Stimulated activated naive B cell treated with anti-CD40 and anti-IgM and Interleukin-4, amounts not matched to agents 10 μg/mL and 1 μg/mL and 100 μg/mL, for 72 hours (primary cell): ENCODE results near the gene MTHFS.

Experiments used
- ATAC-seq, 2 donors: fragments of 150-1000 bp; cut with Tn5 transposase; replicated peaks; 2 replicates each; pipeline ENCODE4 v1.10.0; 2021; ENCODE audit warnings: moderate library complexity in 1 of 2
- DNase-seq: peaks from one replicate; pipeline ENCODE4 v3.0.0; 2021
- H3K27ac Mint-ChIP-seq: one replicate; pipeline ENCODE4 v1.8.0; 2022; ENCODE audit warnings: mild to moderate bottlenecking, mixed read lengths
- H3K27me3 Mint-ChIP-seq, 2 donors: one replicate each; pipeline ENCODE4 v1.8.0; 2022; ENCODE audit warnings: mixed read lengths in 2 of 2
- H3K36me3 Mint-ChIP-seq, 2 donors: one replicate each; pipeline ENCODE4 v1.8.0; 2022; ENCODE audit warnings: mixed read lengths in 2 of 2, mild to moderate bottlenecking in 1 of 2
- H3K4me1 Mint-ChIP-seq, 2 donors: one replicate each; pipeline ENCODE4 v1.8.0; 2022; ENCODE audit warnings: mixed read lengths in 2 of 2, mild to moderate bottlenecking in 1 of 2
- H3K4me3 Mint-ChIP-seq, 2 donors: one replicate each; pipeline ENCODE4 v1.8.0; 2022; ENCODE audit warnings: mild to moderate bottlenecking in 2 of 2, mixed read lengths in 2 of 2, moderate library complexity in 1 of 2
- H3K9me3 Mint-ChIP-seq, 2 donors: one replicate each; pipeline ENCODE4 v1.8.0; 2022; ENCODE audit warnings: mixed read lengths in 2 of 2, mild to moderate bottlenecking in 1 of 2

The MTHFS gene

GRCh38 chr15:79837846-79838245 lies 59.0 kb downstream of the MTHFS start:
- Mint-ChIP-seq H3K4me3 (no peak overlapping the region), H3K4me1 (peaks cover 6% of the 10 kb centered on the region in 2 donors), H3K27me3 (no peaks in the 10 kb centered on the region), H3K27ac (no peak overlapping the region), H3K9me3 (no peaks in the 10 kb centered on the region), H3K36me3 (peaks cover 21 to 61% of the 10 kb centered on the region in 2 donors)
- ATAC-seq (no peak), DNase-seq (no peak)

GRCh38 chr15:79834495-79834894 lies 62.3 kb downstream of the MTHFS start:
- Mint-ChIP-seq H3K27ac (no peak overlapping the region), H3K4me1 (peaks cover 6% of the 10 kb centered on the region in 2 donors), H3K9me3 (peaks cover 0 to 2% of the 10 kb centered on the region in 2 donors), H3K27me3 (no peaks in the 10 kb centered on the region), H3K4me3 (no peak overlapping the region), H3K36me3 (peaks cover 25 to 57% of the 10 kb centered on the region in 2 donors)
- DNase-seq (no peak), ATAC-seq (no peak)

GRCh38 chr15:79832367-79833120 lies 64.3 kb downstream of the MTHFS start:
- H3K27me3 Mint-ChIP-seq, result no peaks in the 10 kb centered on the region
- no peak for DNase-seq
- H3K4me3 Mint-ChIP-seq, result no peak overlapping the region
- H3K9me3 Mint-ChIP-seq, result peaks cover 0 to 5% of the 10 kb centered on the region in 2 donors
- ATAC-seq, result no peak
- H3K36me3 Mint-ChIP-seq, result peaks cover 23 to 46% of the 10 kb centered on the region in 2 donors
- H3K4me1 Mint-ChIP-seq, result peaks cover 6% of the 10 kb centered on the region in 2 donors
- H3K27ac Mint-ChIP-seq, result no peak overlapping the region

GRCh38 chr15:79831604-79832003 lies 65.2 kb downstream of the MTHFS start:
- no peak overlapping the region for H3K4me3 Mint-ChIP-seq
- peaks cover 6% of the 10 kb centered on the region in 2 donors for H3K4me1 Mint-ChIP-seq
- H3K36me3 Mint-ChIP-seq, result peaks cover 22 to 47% of the 10 kb centered on the region in 2 donors
- H3K9me3 Mint-ChIP-seq, result peaks cover 0 to 5% of the 10 kb centered on the region in 2 donors
- no peak overlapping the region for H3K27ac Mint-ChIP-seq
- H3K27me3 Mint-ChIP-seq, result no peaks in the 10 kb centered on the region
- DNase-seq (no peak), ATAC-seq (no peak)

- Mint-ChIP-seq H3K36me3 (peaks cover 21 to 43% of the 10 kb centered on the region in 2 donors), H3K27ac (no peak overlapping the region), H3K4me1 (peaks cover 5 to 6% of the 10 kb centered on the region in 2 donors), H3K27me3 (no peaks in the 10 kb centered on the region), H3K4me3 (no peak overlapping the region), H3K9me3 (peaks cover 0 to 5% of the 10 kb centered on the region in 2 donors)
- no peak for ATAC-seq
- no peak for DNase-seq
Measured at GRCh38 chr15:79829950-79830349, 66.9 kb downstream of the MTHFS start.

GRCh38 chr15:79828447-79828846 lies 68.4 kb downstream of the MTHFS start:
- Mint-ChIP-seq H3K9me3 (peaks cover 0 to 5% of the 10 kb centered on the region in 2 donors), H3K4me1 (no peaks in the 10 kb centered on the region), H3K27me3 (no peaks in the 10 kb centered on the region), H3K27ac (no peak overlapping the region), H3K4me3 (no peak overlapping the region), H3K36me3 (peaks cover 13 to 30% of the 10 kb centered on the region in 2 donors)
- ATAC-seq (no peak), DNase-seq (no peak)

GRCh38 chr15:79826800-79827199 lies 70.0 kb downstream of the MTHFS start:
- Mint-ChIP-seq H3K9me3 (peaks cover 0 to 4% of the 10 kb centered on the region in 2 donors), H3K4me3 (no peak overlapping the region), H3K27ac (no peak overlapping the region), H3K36me3 (peaks cover 2 to 16% of the 10 kb centered on the region in 2 donors), H3K27me3 (no peaks in the 10 kb centered on the region), H3K4me1 (peaks cover 0 to 4% of the 10 kb centered on the region in 2 donors)
- ATAC-seq, result no peak
- no peak for DNase-seq

- Mint-ChIP-seq H3K27ac (no peak overlapping the region), H3K36me3 (peaks cover 7 to 27% of the 10 kb centered on the region in 2 donors), H3K9me3 (peaks cover 7 to 13% of the 10 kb centered on the region in 2 donors), H3K27me3 (no peaks in the 10 kb centered on the region), H3K4me1 (peaks cover 0 to 4% of the 10 kb centered on the region in 2 donors), H3K4me3 (no peak overlapping the region)
- DNase-seq, result no peak
- no peak for ATAC-seq
Measured at GRCh38 chr15:79824136-79824701, 72.6 kb downstream of the MTHFS start.

GRCh38 chr15:79820820-79821219 lies 76.0 kb downstream of the MTHFS start:
- Mint-ChIP-seq H3K27ac (no peak overlapping the region), H3K27me3 (no peaks in the 10 kb centered on the region), H3K4me1 (peaks cover 0 to 4% of the 10 kb centered on the region in 2 donors), H3K36me3 (peaks cover 7 to 19% of the 10 kb centered on the region in 2 donors), H3K9me3 (peaks cover 10 to 12% of the 10 kb centered on the region in 2 donors), H3K4me3 (no peak overlapping the region)
- no peak for DNase-seq
- no peak for ATAC-seq

- no peak overlapping the region for H3K27ac Mint-ChIP-seq
- H3K4me1 Mint-ChIP-seq, result peaks cover 0 to 4% of the 10 kb centered on the region in 2 donors
- H3K27me3 Mint-ChIP-seq, result no peaks in the 10 kb centered on the region
- ATAC-seq (no peak), DNase-seq (no peak)
- peaks cover 10 to 12% of the 10 kb centered on the region in 2 donors for H3K9me3 Mint-ChIP-seq
- peaks cover 7 to 18% of the 10 kb centered on the region in 2 donors for H3K36me3 Mint-ChIP-seq
- no peak overlapping the region for H3K4me3 Mint-ChIP-seq
Measured at GRCh38 chr15:79820176-79820575, 76.6 kb downstream of the MTHFS start.

- Mint-ChIP-seq H3K4me1 (no peaks in the 10 kb centered on the region), H3K9me3 (peaks cover 10 to 12% of the 10 kb centered on the region in 2 donors), H3K27ac (no peak overlapping the region), H3K36me3 (peaks cover 7 to 18% of the 10 kb centered on the region in 2 donors), H3K4me3 (no peak overlapping the region), H3K27me3 (no peaks in the 10 kb centered on the region)
- DNase-seq (no peak), ATAC-seq (no peak)
Measured at GRCh38 chr15:79816571-79816970, 80.2 kb downstream of the MTHFS start.

GRCh38 chr15:79815468-79815867 lies 81.3 kb downstream of the MTHFS start:
- Mint-ChIP-seq H3K27ac (no peak overlapping the region), H3K4me3 (no peak overlapping the region), H3K27me3 (no peaks in the 10 kb centered on the region), H3K36me3 (peaks cover 3 to 10% of the 10 kb centered on the region in 2 donors), H3K4me1 (no peaks in the 10 kb centered on the region), H3K9me3 (peaks cover 6 to 12% of the 10 kb centered on the region in 2 donors)
- DNase-seq (no peak), ATAC-seq (no peak)

- Mint-ChIP-seq H3K4me1 (peaks cover 3 to 10% of the 10 kb centered on the region in 2 donors), H3K36me3 (no peaks in the 10 kb centered on the region), H3K27me3 (no peaks in the 10 kb centered on the region), H3K4me3 (no peak overlapping the region), H3K9me3 (no peaks in the 10 kb centered on the region), H3K27ac (no peak overlapping the region)
- ATAC-seq, result no peak
- DNase-seq, result no peak
Measured at GRCh38 chr15:79812541-79812940, 84.3 kb downstream of the MTHFS start.

- no peaks in the 10 kb centered on the region for H3K36me3 Mint-ChIP-seq
- peaks cover 3 to 10% of the 10 kb centered on the region in 2 donors for H3K4me1 Mint-ChIP-seq
- H3K27me3 Mint-ChIP-seq, result no peaks in the 10 kb centered on the region
- DNase-seq, result no peak
- ATAC-seq, result no peak
- H3K9me3 Mint-ChIP-seq, result no peaks in the 10 kb centered on the region
- no peak overlapping the region for H3K4me3 Mint-ChIP-seq
- H3K27ac Mint-ChIP-seq, result no peak overlapping the region
Measured at GRCh38 chr15:79811406-79812405, 85.1 kb downstream of the MTHFS start.
